ENCODE results near the gene LZTR1. TPM values are rescaled to one million over a fixed set of nuclear protein-coding genes. Genes with fewer than 3 reads are reported as not detected.

The LZTR1 gene
- total and polyA plus RNA-seq, 2 of the 4 experiments (the other 2 are of a cell fraction): 22.8 to 41.3 TPM

DNA sequence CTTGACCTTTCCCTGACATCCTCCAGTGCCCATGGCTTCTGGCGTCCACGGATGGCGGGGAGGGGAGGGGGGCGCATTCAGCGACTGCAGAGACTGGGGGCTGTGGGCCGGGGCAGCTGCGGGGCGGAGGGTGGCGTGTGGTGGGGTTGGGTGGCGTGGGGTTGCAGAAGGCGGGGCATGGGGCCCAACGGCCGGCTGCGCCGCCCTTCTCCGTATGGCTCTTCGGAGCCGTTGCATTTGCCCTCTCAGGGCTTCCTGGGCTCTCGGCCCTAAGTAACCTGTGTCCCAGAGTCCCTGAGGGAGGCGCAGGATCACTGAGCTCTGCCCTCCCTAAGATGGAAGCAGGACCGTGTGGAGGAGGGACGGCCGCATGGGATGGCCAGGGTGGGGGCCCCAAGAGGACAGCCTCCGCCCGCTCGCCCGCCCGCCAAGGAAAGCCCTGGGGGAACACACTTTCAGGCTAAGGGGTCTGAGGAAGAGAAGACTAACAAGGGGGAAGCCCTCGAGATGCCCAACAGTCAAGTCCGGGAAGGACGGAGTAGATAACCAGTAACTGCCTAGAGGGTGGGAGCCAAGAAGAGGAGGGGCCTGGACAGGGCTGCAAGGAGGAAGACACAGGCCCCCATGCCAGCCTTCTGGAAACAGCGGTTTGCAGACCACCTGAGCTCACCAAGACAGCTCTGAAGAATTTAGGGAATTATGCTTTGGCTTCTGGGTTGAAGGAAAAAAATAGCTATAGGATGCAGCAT lies 24.2 kb upstream of the LZTR1 start:
- Histone ChIP-seq H3K23ac (ENCODE audit: low read depth, low read length) (peak overlapping the region; percentile 24; the same call in 1 of the 2 replicates), H2AFZ (replicated peaks; ENCODE audit: low read length, poor library complexity) (peak overlapping the region; percentile 78), H4K91ac (ENCODE audit: insufficient read depth, low read depth, low read length) (no peak overlapping the region), H3K79me1 (ENCODE audit: low read depth in 1 of 2, low read length in 2 of 2) (peaks cover 3 to 33% of the 10 kb centered on the region in 2 experiments; a peak in 3 of 4 replicates), H2BK20ac (ENCODE audit: low read depth, low read length) (no peak overlapping the region), H3K18ac (ENCODE audit: low read depth, low read length) (no peak overlapping the region; the same call in 1 of the 2 replicates), H4K20me1 (ENCODE audit: insufficient read depth, low read length) (peaks cover 24% of the 10 kb centered on the region; the same call in 1 of the 2 replicates), H3K9me1 (ENCODE audit: insufficient read depth, low read length) (0 out of 2 replicates have a peak, but pooled peaks cover 7% of the 10 kb centered on the region), H3K56ac (ENCODE audit: extremely low read depth, insufficient read depth, low read length) (no peak overlapping the region), H3K27me3 (ENCODE audit: control insufficient read depth, insufficient read depth, low read length) (no peaks in the 10 kb centered on the region; the same call in 1 of the 2 replicates), H3K14ac (replicated peaks; ENCODE audit: low read depth, low read length) (0 out of 2 replicates have a peak overlapping the region, but pooled peaks have one; percentile 53), H3K4ac (ENCODE audit: low read depth, low read length) (peak overlapping the region; percentile 78; the same call in 1 of the 2 replicates), H3K36me3 (ENCODE audit: control insufficient read depth, insufficient read depth, low read length) (peaks cover 12% of the 10 kb centered on the region), H3K4me2 (ENCODE audit: low read depth, low read length) (peak overlapping the region; percentile 89), H2BK120ac (ENCODE audit: low read depth, low read length) (0 out of 2 replicates have a peak overlapping the region, but pooled peaks have one; percentile 19), H3K4me3 (ENCODE audit: insufficient read depth, low read depth, low read length) (peak overlapping the region; percentile 51), H2AK9ac (replicated peaks; ENCODE audit: low read depth, low read length, poor library complexity) (peak overlapping the region; percentile 70), H4K5ac (ENCODE audit: low read depth, low read length) (peak overlapping the region; percentile 30; the same call in 1 of the 2 replicates), H2BK15ac (ENCODE audit: low read depth, low read length) (no peak overlapping the region), H4K8ac (ENCODE audit: low read depth in 2 of 2, low read length in 2 of 2) (peak overlapping the region; percentile 3 to 80; a peak in 2 of 4 replicates), H3K27ac (ENCODE audit: insufficient read depth, low read length) (no peak overlapping the region; the same call in 1 of the 2 replicates), H3K9me3 (ENCODE audit: control insufficient read depth, insufficient read depth, low read length) (no peaks in the 10 kb centered on the region), H3K4me1 (ENCODE audit: control insufficient read depth, insufficient read depth, low read length) (peaks cover 6% of the 10 kb centered on the region; the same call in 1 of the 2 replicates), H3K9ac (ENCODE audit: low read depth, low read length) (peak overlapping the region; percentile 55), H2AK5ac (ENCODE audit: low read depth, low read length) (no peak overlapping the region), H2BK5ac (ENCODE audit: low read depth, low read length, poor library complexity, severe bottlenecking) (no peak overlapping the region)
- ChIA-PET CTCF (interaction anchor here (0.7 kb wide), 1 partner anchor 24 kb away, joined by 3 read pairs; the partner anchor contains the start of gene LZTR1), POLR2A (ENCODE audit: unreplicated experiment) (no interaction called here)
- dilution Hi-C loops (cut with HindIII; ENCODE audit: low sequenced_read_pairs, unreplicated experiment): no loop called here
- ATAC-seq (ENCODE audit: low read depth) (peak; percentile 50), DNase-seq (no peak)
- no TSS peak for BruUV-seq (replicated peaks)
- TF ChIP-seq RCOR1 (IDR thresholded peaks at IDR 0.05; ENCODE audit: insufficient replicate concordance, low read length): no peak
- WGBS, 2 experiments (ENCODE audit: extremely low coverage in 2 of 2, insufficient read length in 1 of 2): 22% methylated on average over 8 of the region's 32 CpGs; no CpG with 5 or more reads in 1 of the 2 experiments
- intact Hi-C loops (cut with micrococcal nuclease): loop anchor here (10.0 kb wide), 2 partner anchors 73 to 153 kb away; no protein-coding TSS in a partner anchor
- in situ Hi-C loops (cut with MboI; ENCODE audit: low sequenced_read_pairs): no loop called here
